Keratinocyte (primary cell): Measurements from ENCODE around the gene CFAP299. TPM values are rescaled to one million over a fixed set of nuclear protein-coding genes. Genes with fewer than 3 reads are reported as not detected.

ENCODE experiments used
- DNase-seq: peaks from one replicate; pipeline ENCODE4 v3.0.0-alpha.2; 2011; ENCODE audit warnings: low read depth, missing footprints, low spot score
- FAIRE-seq: peaks from 2 replicates; lab custom pipeline; 2011; peaks lifted over from hg19 to GRCh38; lab: Jason Lieb, UNC
- H2AFZ ChIP-seq: 2 replicates; pipeline ENCODE4 v1.6.0; 2012; ENCODE audit warnings: low read length, control low read depth, inconsistent platforms; ENCODE audit not compliant: control insufficient read depth
- H3K27ac ChIP-seq: 2 replicates; pipeline ENCODE4 v1.5.1; 2011; ENCODE audit warnings: low read length; ENCODE audit not compliant: control insufficient read depth, insufficient read depth
- H3K27me3 ChIP-seq: 3 replicates; pipeline ENCODE4 v1.6.0; 2011; ENCODE audit warnings: low read length; ENCODE audit not compliant: control insufficient read depth, insufficient read depth; ENCODE audit errors: extremely low read depth
- H3K36me3 ChIP-seq, 2 experiments: 2 replicates in 1 of 2; 3 replicates in 1 of 2; pipeline ENCODE4 v1.5.1; 2011; ENCODE audit warnings: low read length in 2 of 2, mild to moderate bottlenecking in 1 of 2; ENCODE audit not compliant: control insufficient read depth in 2 of 2, insufficient read depth in 2 of 2; ENCODE audit errors: extremely low read depth in 1 of 2
- H3K4me1 ChIP-seq: 3 replicates; pipeline ENCODE4 v1.5.1; 2011; ENCODE audit warnings: low read length; ENCODE audit not compliant: control insufficient read depth, insufficient read depth; ENCODE audit errors: extremely low read depth
- H3K4me2 ChIP-seq: 3 replicates; pipeline ENCODE4 v1.6.0; 2011; ENCODE audit warnings: low read depth, low read length; ENCODE audit not compliant: control insufficient read depth, insufficient read depth; ENCODE audit errors: extremely low read depth
- H3K4me3 ChIP-seq, 3 experiments: fragments of 200-600 bp in 1 of 3; sonication (generic) in 1 of 3; 2 replicates in 2 of 3; 3 replicates in 1 of 3; pipeline ENCODE4 v1.5.1; 2011 to 2016; ENCODE audit warnings: low read length in 3 of 3, mild to moderate bottlenecking in 3 of 3, control low read depth in 2 of 3, inconsistent platforms in 1 of 3, low read depth in 1 of 3, mixed read lengths in 1 of 3, mixed run types in 1 of 3, moderate library complexity in 1 of 3; ENCODE audit not compliant: control insufficient read depth in 2 of 3, insufficient read depth in 2 of 3; ENCODE audit errors: extremely low read depth in 1 of 3
- H3K79me2 ChIP-seq: 2 replicates; pipeline ENCODE4 v1.6.0; 2012; ENCODE audit warnings: low read length; ENCODE audit not compliant: control insufficient read depth, insufficient read depth
- H3K9ac ChIP-seq: 3 replicates; pipeline ENCODE4 v1.6.0; 2011; ENCODE audit warnings: low read length; ENCODE audit not compliant: control insufficient read depth, insufficient read depth; ENCODE audit errors: extremely low read depth
- H3K9me1 ChIP-seq: 3 replicates; pipeline ENCODE4 v1.6.0; 2011; ENCODE audit warnings: low read length; ENCODE audit not compliant: control insufficient read depth, insufficient read depth; ENCODE audit errors: extremely low read depth
- H3K9me3 ChIP-seq: 2 replicates; pipeline ENCODE4 v1.5.1; 2012; ENCODE audit warnings: low read depth, low read length; ENCODE audit not compliant: control insufficient read depth
- H4K20me1 ChIP-seq: 3 replicates; pipeline ENCODE4 v1.6.0; 2011; ENCODE audit warnings: low read length; ENCODE audit not compliant: control insufficient read depth, insufficient read depth; ENCODE audit errors: extremely low read depth
- CTCF ChIP-seq, 3 experiments: IDR thresholded peaks in 1 of 3; conservative IDR thresholded peaks in 1 of 3; optimal IDR thresholded peaks in 1 of 3; 2 replicates in 2 of 3; 3 replicates in 1 of 3; pipeline versions ENCODE3 to v1.5.1; 2011; ENCODE audit warnings: low read length in 3 of 3, mild to moderate bottlenecking in 3 of 3, moderate library complexity in 2 of 3, control low read depth in 1 of 3, inconsistent platforms in 1 of 3; ENCODE audit not compliant: insufficient read depth in 2 of 3; ENCODE audit errors: extremely low read depth in 1 of 3
- EZH2 ChIP-seq: IDR thresholded peaks from one replicate; pipeline ENCODE4 v1.6.1; 2012; ENCODE audit warnings: inconsistent platforms, mild to moderate bottlenecking, low read length, moderate library complexity
- dilution Hi-C: fragments of 300-500 bp; cut with MboI; formaldehyde crosslinking; loops from one replicate; pipeline ENCODE4 v1.7.0; 2020; ENCODE audit warnings: low sequenced_read_pairs; ENCODE audit not compliant: extremely low pct_ligation_motif_present
- polyA plus RNA-seq, 5 experiments: library from polyadenylated mRNA; depleted of rRNA in 3 of 5; stranded (reverse) in 3 of 5; stranded (forward) in 1 of 5; unstranded in 1 of 5; fragments of >200 nt; gene quantifications; 1 replicate in 1 of 5; 2 replicates in 3 of 5; 3 replicates in 1 of 5; pipeline versions ENCODE4 v1.2.1 to v1.2.3, GENCODE V29; 2011 to 2012; ENCODE audit warnings: missing spikeins in 2 of 5, low read depth in 1 of 5, low replicate concordance in 1 of 5

The CFAP299 gene
- polyA plus RNA-seq, 1 donor (not counting 4 experiments of a cell fraction or from before 2014, with no cell fraction given): 0.14 TPM

GRCh38 chr4:80538276-80538926, 202.9 kb downstream of the CFAP299 start:
- no peaks in the 10 kb centered on the region for H3K79me2 ChIP-seq
- no peaks in the 10 kb centered on the region for H3K4me1 ChIP-seq
- H3K9ac ChIP-seq: no peak overlapping the region
- H3K36me3 ChIP-seq: no peaks in the 10 kb centered on the region
- H3K27ac ChIP-seq: no peak overlapping the region
- no peak overlapping the region for H3K4me2 ChIP-seq
- H3K27me3 ChIP-seq: no peaks in the 10 kb centered on the region
- H2AFZ ChIP-seq: no peak overlapping the region
- H3K9me1 ChIP-seq: no peaks in the 10 kb centered on the region
- DNase-seq (peak; percentile 2), FAIRE-seq (no peak)
- no peak overlapping the region for H3K4me3 ChIP-seq
- no peaks in the 10 kb centered on the region for H3K9me3 ChIP-seq
- TF ChIP-seq EZH2 (no peak), CTCF (optimal IDR thresholded peaks at IDR 0.05 in 1 of 3, IDR thresholded peaks at IDR 0.05 in 1 of 3, conservative IDR thresholded peaks at IDR 0.05 in 1 of 3; ENCODE audit: extremely low read depth in 1 of 3, insufficient read depth in 2 of 3, low read length in 3 of 3) (no peak)
- dilution Hi-C loops: no loop called here
- H4K20me1 ChIP-seq: no peaks in the 10 kb centered on the region

- Histone ChIP-seq H3K9ac (no peak overlapping the region), H2AFZ (no peak overlapping the region), H3K27me3 (no peaks in the 10 kb centered on the region), H3K4me1 (no peaks in the 10 kb centered on the region), H3K36me3 (no peaks in the 10 kb centered on the region), H4K20me1 (no peaks in the 10 kb centered on the region), H3K4me3 (no peak overlapping the region), H3K27ac (no peak overlapping the region), H3K4me2 (no peak overlapping the region), H3K9me3 (no peaks in the 10 kb centered on the region), H3K9me1 (no peaks in the 10 kb centered on the region), H3K79me2 (no peaks in the 10 kb centered on the region)
- no peak for TF ChIP-seq EZH2
- TF ChIP-seq CTCF (optimal IDR thresholded peaks at IDR 0.05 in 1 of 3, IDR thresholded peaks at IDR 0.05 in 1 of 3, conservative IDR thresholded peaks at IDR 0.05 in 1 of 3; ENCODE audit: extremely low read depth in 1 of 3, insufficient read depth in 2 of 3, low read length in 3 of 3): no peak
- dilution Hi-C loops: no loop called here
- DNase-seq (no peak), FAIRE-seq (no peak)
Observed at GRCh38 chr4:80539190-80539589, 203.7 kb downstream of the CFAP299 start.
